Activated naive CD4-positive, alpha-beta T cell treated with anti-CD3 and anti-CD28 coated beads, Interleukin-2, amount 10 ng/mL, durations not matched to agents 7 days and 5 days (primary cell): ENCODE measurements around the gene ATP2B1.

Experiments
- CTCF ChIA-PET: fragments of 350-600 bp; sonication (Branson Sonifier 250); formaldehyde crosslinking; loops from one replicate; lab custom pipeline; 2021; ENCODE audit warnings: antibody characterized with exemption; lab: Charles Lee
- DNase-seq: peaks from one replicate; pipeline ENCODE4 v3.0.0-alpha.2; 2020
- H3K27ac Mint-ChIP-seq: one replicate; pipeline ENCODE4 v1.8.0; 2021; ENCODE audit warnings: mild to moderate bottlenecking, moderate library complexity, mixed read lengths
- H3K27me3 Mint-ChIP-seq: one replicate; pipeline ENCODE4 v1.8.0; 2021; ENCODE audit warnings: mild to moderate bottlenecking, mixed read lengths
- H3K36me3 Mint-ChIP-seq: one replicate; pipeline ENCODE4 v1.8.0; 2021; ENCODE audit warnings: mixed read lengths
- H3K4me1 Mint-ChIP-seq: one replicate; pipeline ENCODE4 v1.8.0; 2021; ENCODE audit warnings: mixed read lengths
- H3K4me3 Mint-ChIP-seq: one replicate; pipeline ENCODE4 v1.8.0; 2021; ENCODE audit warnings: mild to moderate bottlenecking, moderate library complexity, mixed read lengths
- H3K9me3 Mint-ChIP-seq: one replicate; pipeline ENCODE4 v1.8.0; 2021; ENCODE audit warnings: mixed read lengths

The ATP2B1 gene

GRCh38 chr12:89597210-89597609 is 111.4 kb downstream of the ATP2B1 start:
- H3K36me3 Mint-ChIP-seq = peaks cover 36% of the 10 kb centered on the region
- no peak overlapping the region for H3K4me3 Mint-ChIP-seq
- H3K4me1 Mint-ChIP-seq = peaks cover 22% of the 10 kb centered on the region
- H3K9me3 Mint-ChIP-seq = no peaks in the 10 kb centered on the region
- DNase-seq = no peak
- no peak overlapping the region for H3K27ac Mint-ChIP-seq
- H3K27me3 Mint-ChIP-seq = no peaks in the 10 kb centered on the region
- CTCF ChIA-PET = no interaction called here

GRCh38 chr12:89593873-89594272 is 114.8 kb downstream of the ATP2B1 start:
- Mint-ChIP-seq H3K36me3 (peaks cover 41% of the 10 kb centered on the region), H3K27me3 (no peaks in the 10 kb centered on the region), H3K27ac (no peak overlapping the region), H3K4me3 (no peak overlapping the region), H3K4me1 (peaks cover 19% of the 10 kb centered on the region), H3K9me3 (no peaks in the 10 kb centered on the region)
- CTCF ChIA-PET = no interaction called here
- no peak for DNase-seq

GRCh38 chr12:89593233-89593632 is 115.4 kb downstream of the ATP2B1 start:
- no peaks in the 10 kb centered on the region for H3K27me3 Mint-ChIP-seq
- no peaks in the 10 kb centered on the region for H3K9me3 Mint-ChIP-seq
- H3K36me3 Mint-ChIP-seq = peaks cover 35% of the 10 kb centered on the region
- no peak for DNase-seq
- H3K27ac Mint-ChIP-seq = no peak overlapping the region
- H3K4me1 Mint-ChIP-seq = peaks cover 13% of the 10 kb centered on the region
- CTCF ChIA-PET = no interaction called here
- no peak overlapping the region for H3K4me3 Mint-ChIP-seq

GRCh38 chr12:89589753-89590152 is 118.9 kb downstream of the ATP2B1 start:
- H3K9me3 Mint-ChIP-seq = no peaks in the 10 kb centered on the region
- CTCF ChIA-PET = no interaction called here
- H3K27ac Mint-ChIP-seq = no peak overlapping the region
- no peak overlapping the region for H3K4me3 Mint-ChIP-seq
- H3K4me1 Mint-ChIP-seq = no peaks in the 10 kb centered on the region
- H3K27me3 Mint-ChIP-seq = no peaks in the 10 kb centered on the region
- H3K36me3 Mint-ChIP-seq = peaks cover 27% of the 10 kb centered on the region
- DNase-seq = no peak

GRCh38 chr12:89578499-89578898 is 130.1 kb downstream of the ATP2B1 start:
- Mint-ChIP-seq H3K9me3 (no peaks in the 10 kb centered on the region), H3K4me3 (no peak overlapping the region), H3K4me1 (no peaks in the 10 kb centered on the region), H3K36me3 (no peaks in the 10 kb centered on the region), H3K27ac (no peak overlapping the region), H3K27me3 (no peaks in the 10 kb centered on the region)
- CTCF ChIA-PET = no interaction called here
- DNase-seq = no peak

GRCh38 chr12:89576572-89577220 is 131.9 kb downstream of the ATP2B1 start:
- Mint-ChIP-seq H3K4me1 (no peaks in the 10 kb centered on the region), H3K27me3 (no peaks in the 10 kb centered on the region), H3K27ac (no peak overlapping the region), H3K9me3 (no peaks in the 10 kb centered on the region), H3K4me3 (no peak overlapping the region), H3K36me3 (no peaks in the 10 kb centered on the region)
- no peak for DNase-seq
- CTCF ChIA-PET = no interaction called here

- no peak overlapping the region for H3K4me3 Mint-ChIP-seq
- no peak overlapping the region for H3K27ac Mint-ChIP-seq
- H3K36me3 Mint-ChIP-seq = no peaks in the 10 kb centered on the region
- no peak for DNase-seq
- no peaks in the 10 kb centered on the region for H3K9me3 Mint-ChIP-seq
- no peaks in the 10 kb centered on the region for H3K4me1 Mint-ChIP-seq
- H3K27me3 Mint-ChIP-seq = no peaks in the 10 kb centered on the region
- CTCF ChIA-PET = no interaction called here
Observed at GRCh38 chr12:89575374-89575773, 133.3 kb downstream of the ATP2B1 start.

GRCh38 chr12:89574736-89575208 is 133.9 kb downstream of the ATP2B1 start:
- Mint-ChIP-seq H3K4me1 (no peaks in the 10 kb centered on the region), H3K27ac (no peak overlapping the region), H3K36me3 (no peaks in the 10 kb centered on the region), H3K27me3 (no peaks in the 10 kb centered on the region), H3K4me3 (no peak overlapping the region), H3K9me3 (no peaks in the 10 kb centered on the region)
- CTCF ChIA-PET = no interaction called here
- no peak for DNase-seq

GRCh38 chr12:89573051-89573810 is 135.4 kb downstream of the ATP2B1 start:
- no peaks in the 10 kb centered on the region for H3K9me3 Mint-ChIP-seq
- no peaks in the 10 kb centered on the region for H3K36me3 Mint-ChIP-seq
- H3K27ac Mint-ChIP-seq = no peak overlapping the region
- no peaks in the 10 kb centered on the region for H3K27me3 Mint-ChIP-seq
- CTCF ChIA-PET = interaction anchor here (0.8 kb wide), 1 partner anchor 532 kb away, joined by 4 read pairs; no protein-coding TSS in a partner anchor
- H3K4me3 Mint-ChIP-seq = no peak overlapping the region
- no peaks in the 10 kb centered on the region for H3K4me1 Mint-ChIP-seq
- DNase-seq = no peak

- Mint-ChIP-seq H3K9me3 (no peaks in the 10 kb centered on the region), H3K4me3 (no peak overlapping the region)
Observed at GRCh38 chr12:89571491-89572195, 137.0 kb downstream of the ATP2B1 start.

GRCh38 chr12:89568484-89568883 is 140.2 kb downstream of the ATP2B1 start:
- DNase-seq = no peak
- H3K27ac Mint-ChIP-seq = no peak overlapping the region
- H3K27me3 Mint-ChIP-seq = no peaks in the 10 kb centered on the region
- no peaks in the 10 kb centered on the region for H3K4me1 Mint-ChIP-seq
- no peak overlapping the region for H3K4me3 Mint-ChIP-seq
- H3K36me3 Mint-ChIP-seq = no peaks in the 10 kb centered on the region
- CTCF ChIA-PET = no interaction called here
- H3K9me3 Mint-ChIP-seq = no peaks in the 10 kb centered on the region

More at GRCh38 chr12:89571491-89572195, 137.0 kb downstream of the ATP2B1 start:
- H3K27ac Mint-ChIP-seq = no peak overlapping the region
- CTCF ChIA-PET = interaction anchor here (0.8 kb wide), 1 partner anchor 20 kb away, joined by 3 read pairs; no protein-coding TSS in a partner anchor
- H3K4me1 Mint-ChIP-seq = no peaks in the 10 kb centered on the region
- no peak for DNase-seq
- H3K27me3 Mint-ChIP-seq = no peaks in the 10 kb centered on the region
- no peaks in the 10 kb centered on the region for H3K36me3 Mint-ChIP-seq

- CTCF ChIA-PET = no interaction called here
- Mint-ChIP-seq H3K36me3 (no peaks in the 10 kb centered on the region), H3K9me3 (no peaks in the 10 kb centered on the region), H3K27me3 (no peaks in the 10 kb centered on the region), H3K4me1 (no peaks in the 10 kb centered on the region), H3K4me3 (no peak overlapping the region), H3K27ac (peak overlapping the region; percentile 60)
- DNase-seq = no peak
Observed at GRCh38 chr12:89567691-89568239, 140.9 kb downstream of the ATP2B1 start.

GRCh38 chr12:89566615-89567014 is 142.0 kb downstream of the ATP2B1 start:
- Mint-ChIP-seq H3K4me1 (no peaks in the 10 kb centered on the region), H3K4me3 (no peak overlapping the region), H3K9me3 (no peaks in the 10 kb centered on the region), H3K27me3 (no peaks in the 10 kb centered on the region), H3K36me3 (no peaks in the 10 kb centered on the region), H3K27ac (no peak overlapping the region)
- DNase-seq = no peak
- CTCF ChIA-PET = interaction anchor here (1.5 kb wide), 1 partner anchor 99 kb away, joined by 3 read pairs; no protein-coding TSS in a partner anchor

- CTCF ChIA-PET = interaction anchor here (1.5 kb wide), 1 partner anchor 101 kb away, joined by 3 read pairs; no protein-coding TSS in a partner anchor
- no peak overlapping the region for H3K4me3 Mint-ChIP-seq
- H3K36me3 Mint-ChIP-seq = no peaks in the 10 kb centered on the region
Observed at GRCh38 chr12:89565002-89565401, 143.6 kb downstream of the ATP2B1 start.

More at GRCh38 chr12:89565002-89565401, 143.6 kb downstream of the ATP2B1 start:
- H3K27ac Mint-ChIP-seq = no peak overlapping the region
- no peaks in the 10 kb centered on the region for H3K27me3 Mint-ChIP-seq
- no peaks in the 10 kb centered on the region for H3K4me1 Mint-ChIP-seq
- DNase-seq = no peak
- no peaks in the 10 kb centered on the region for H3K9me3 Mint-ChIP-seq
